NCI-H510A treated with DMSO at 0.1 percent for 48 hours (cell line): Measurements from ENCODE around the gene EMX1.

Experiments
- DNase-seq: peaks from one replicate; lab custom pipeline; 2025; lab: John Stamatoyannopoulos, UW

The EMX1 gene

GRCh38 chr2:72959554-72959953 lies 42.2 kb downstream of the EMX1 start:
- DNase-seq, result no peak

GRCh38 chr2:72959995-72960981 lies 43.0 kb downstream of the EMX1 start:
- DNase-seq, result no peak

DNA sequence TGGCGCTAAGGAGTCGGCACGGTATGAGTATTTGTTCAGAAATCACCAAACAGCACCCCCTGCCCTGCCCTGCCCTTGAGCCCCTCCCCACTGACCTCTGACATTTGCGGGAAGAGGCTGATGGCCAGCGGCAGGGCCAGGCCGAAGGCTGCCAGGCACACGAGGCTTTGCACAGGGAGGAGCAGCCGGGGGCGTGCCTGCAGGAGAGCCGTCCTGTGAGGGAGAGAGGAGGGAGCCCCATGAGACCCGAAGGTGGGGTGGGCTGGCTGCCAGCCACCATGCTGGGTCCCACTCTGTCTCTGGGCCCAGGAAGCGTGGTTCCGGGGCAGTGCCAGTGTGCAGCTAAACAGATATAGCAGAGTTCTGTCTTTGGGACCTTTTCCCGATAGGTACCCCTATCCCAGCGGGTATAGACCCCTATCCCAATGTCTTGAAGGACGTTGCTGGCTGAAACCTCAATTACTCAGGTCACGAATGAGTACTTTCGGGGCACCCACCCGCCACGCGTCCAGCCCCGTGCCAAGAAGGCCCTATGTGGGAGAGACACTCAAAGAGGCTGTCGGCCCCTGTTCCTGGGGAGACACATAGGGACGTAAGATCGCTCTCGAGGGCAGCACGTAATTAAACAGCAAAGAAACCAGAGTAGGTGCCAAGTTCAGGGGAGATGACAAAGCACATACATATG lies 43.9 kb downstream of the EMX1 start:
- DNase-seq, result no peak

- DNase-seq, result no peak
Observed at GRCh38 chr2:72961853-72962468, 44.6 kb downstream of the EMX1 start.

DNA sequence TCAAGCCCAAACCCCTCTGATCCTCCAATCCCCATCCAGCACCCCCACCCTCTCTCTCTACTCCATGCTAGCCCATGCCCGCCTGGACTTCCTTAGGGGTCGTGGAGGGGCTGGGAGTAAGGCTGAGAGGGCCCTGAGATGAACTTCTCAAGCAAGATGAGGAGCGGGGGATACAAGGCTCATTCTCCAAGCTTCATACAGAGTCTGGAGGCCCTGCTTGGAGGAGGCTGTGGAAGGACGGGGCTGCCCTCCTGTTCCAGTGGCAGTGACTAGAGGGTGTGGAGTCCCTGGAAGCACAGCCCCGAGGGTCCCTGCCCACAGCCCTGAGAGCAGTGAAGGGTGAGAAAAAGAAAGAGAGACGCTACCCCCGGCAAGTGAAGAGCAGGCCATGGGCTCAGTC lies 45.6 kb downstream of the EMX1 start:
- DNase-seq, result no peak

DNA sequence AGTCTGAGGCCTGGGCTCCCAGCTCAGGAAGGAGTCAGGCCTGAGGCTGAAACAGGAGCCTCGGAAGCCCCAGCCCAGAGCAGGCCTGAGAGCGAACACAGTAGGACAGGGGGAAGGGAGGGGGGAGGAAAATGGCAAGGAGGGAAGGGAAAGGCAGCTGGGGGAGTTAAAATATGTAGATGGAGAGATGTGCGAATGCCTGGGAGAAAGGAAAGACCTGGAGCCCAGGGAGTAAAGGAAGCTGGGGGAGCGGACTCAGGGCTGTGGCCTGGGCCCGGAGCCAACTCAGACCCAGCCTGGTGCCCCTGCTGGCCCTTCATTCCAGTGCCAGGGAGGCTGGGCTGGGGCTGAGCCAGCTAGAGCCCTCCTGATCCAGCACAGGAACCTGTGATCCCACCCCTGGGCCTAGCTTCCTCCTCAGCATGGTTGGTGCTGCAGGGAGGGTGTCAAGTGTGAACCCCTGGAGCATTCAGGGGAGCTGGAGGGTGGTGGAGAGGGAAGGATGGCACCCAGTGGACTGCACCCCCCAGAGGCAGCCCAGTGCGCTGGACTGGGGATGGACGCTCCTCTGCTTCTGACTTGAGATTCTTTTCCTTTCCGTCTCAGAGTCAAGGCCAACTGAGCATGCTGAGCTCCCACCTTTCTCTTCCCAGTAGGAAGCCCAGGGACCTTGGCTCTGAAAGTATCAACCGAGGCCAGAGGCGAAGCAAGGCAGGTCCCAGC lies 46.3 kb downstream of the EMX1 start:
- no peak for DNase-seq

DNA sequence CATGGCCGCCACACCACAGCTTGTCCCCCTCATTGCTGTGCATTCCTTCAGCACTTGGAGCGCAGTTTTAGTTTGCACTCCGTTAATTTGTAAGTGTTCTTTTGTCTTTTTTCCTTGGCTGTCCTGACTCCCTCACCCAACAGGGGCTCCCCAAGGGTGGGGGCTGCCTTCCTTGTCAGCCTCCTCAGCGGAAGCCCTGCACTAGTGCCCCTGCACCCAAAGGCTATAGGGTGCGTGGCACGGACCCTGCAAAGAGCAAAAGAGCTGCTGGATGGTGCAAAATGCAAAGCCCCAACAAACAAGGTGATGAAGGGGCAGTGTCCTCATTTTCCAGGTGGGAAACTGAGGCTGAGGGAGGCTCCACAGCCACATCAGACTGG lies 46.8 kb downstream of the EMX1 start:
- DNase-seq, result no peak

- no peak for DNase-seq
Observed at GRCh38 chr2:72965016-72965415, 47.7 kb downstream of the EMX1 start.

- no peak for DNase-seq
Observed at GRCh38 chr2:72965770-72966450, 48.6 kb downstream of the EMX1 start.

GRCh38 chr2:72968286-72968685 lies 51.0 kb downstream of the EMX1 start:
- DNase-seq, result no peak

GRCh38 chr2:72969706-72970105 lies 52.4 kb downstream of the EMX1 start:
- no peak for DNase-seq

DNA sequence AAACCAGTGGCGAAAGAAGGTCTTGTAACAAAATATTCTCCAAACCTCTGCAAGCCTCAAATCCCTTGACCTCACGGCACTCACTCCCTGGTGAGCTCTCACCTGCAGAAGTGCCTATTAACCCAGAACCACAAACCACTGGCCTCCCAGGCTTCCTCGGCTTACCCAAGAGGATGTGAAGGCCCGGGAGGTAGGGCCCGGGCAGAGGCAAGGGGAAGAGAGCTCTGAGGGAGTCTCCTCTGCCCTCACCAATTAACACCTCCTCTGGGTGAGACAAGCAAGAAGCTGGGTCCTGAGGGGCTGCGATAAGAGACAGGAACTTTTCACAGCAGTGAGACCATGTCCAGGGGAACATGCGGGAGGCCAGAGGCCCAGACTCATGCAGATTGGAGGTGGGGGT lies 53.7 kb downstream of the EMX1 start:
- no peak for DNase-seq

DNA sequence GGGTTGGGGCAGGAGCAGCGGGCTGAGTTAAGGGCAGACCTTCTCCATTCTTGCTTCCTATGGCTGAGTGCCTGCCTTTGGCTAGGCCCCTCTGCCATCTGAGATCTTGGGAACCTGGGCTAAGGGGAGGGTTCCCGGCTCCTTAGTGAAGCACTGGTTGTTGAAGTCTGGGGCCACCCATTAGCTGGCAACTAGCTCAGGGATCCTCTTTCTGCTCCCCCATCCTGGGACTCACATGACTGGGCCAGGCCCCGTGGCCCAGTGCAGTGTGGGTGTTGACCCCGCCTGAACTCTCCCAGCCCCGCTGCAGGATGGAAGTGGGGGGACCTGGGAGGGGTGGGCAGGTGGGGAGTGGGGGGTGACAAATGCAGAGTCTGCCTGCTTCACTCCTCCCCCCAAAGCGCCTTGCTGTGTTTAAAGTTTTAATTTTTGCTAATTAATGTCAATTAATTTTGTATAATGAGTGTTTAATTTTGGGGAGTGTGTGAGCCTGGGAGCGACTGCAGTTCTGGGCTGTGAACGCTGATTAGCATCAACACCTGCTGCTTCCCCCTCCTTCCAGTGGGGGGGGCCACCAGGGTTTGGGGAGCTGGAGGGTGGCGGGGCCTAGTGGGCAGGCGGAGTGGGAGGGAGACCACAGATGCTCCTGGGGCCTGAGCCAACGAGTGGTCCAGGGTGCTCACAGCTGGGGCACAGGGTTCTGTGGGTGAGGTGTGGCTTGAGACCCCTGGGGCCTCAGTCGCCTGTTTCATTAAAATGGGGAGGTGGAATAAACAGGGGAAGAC lies 55.2 kb downstream of the EMX1 start:
- DNase-seq, result no peak

DNA sequence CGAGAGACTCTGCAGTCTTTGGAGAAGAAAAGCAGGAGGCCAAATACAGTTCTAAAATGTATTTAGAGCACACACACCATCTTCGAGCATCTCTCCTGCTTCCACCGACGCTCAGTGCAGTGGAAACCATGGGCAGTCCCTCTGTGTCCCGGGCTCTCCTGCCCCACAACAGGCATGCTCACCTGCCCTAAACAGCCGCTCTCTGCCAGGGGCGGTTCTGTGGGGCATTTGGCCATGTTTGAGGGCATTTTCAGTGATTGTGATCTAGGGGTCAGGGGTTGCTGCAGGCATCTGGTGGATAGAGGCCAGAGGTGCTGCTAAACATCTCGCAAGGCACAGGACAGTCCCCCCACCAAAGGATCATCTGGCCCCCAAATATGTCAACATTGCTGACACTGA lies 55.8 kb downstream of the EMX1 start:
- DNase-seq, result no peak

GRCh38 chr2:72973566-72974435 lies 56.5 kb downstream of the EMX1 start:
- peak; percentile 52 for DNase-seq

DNA sequence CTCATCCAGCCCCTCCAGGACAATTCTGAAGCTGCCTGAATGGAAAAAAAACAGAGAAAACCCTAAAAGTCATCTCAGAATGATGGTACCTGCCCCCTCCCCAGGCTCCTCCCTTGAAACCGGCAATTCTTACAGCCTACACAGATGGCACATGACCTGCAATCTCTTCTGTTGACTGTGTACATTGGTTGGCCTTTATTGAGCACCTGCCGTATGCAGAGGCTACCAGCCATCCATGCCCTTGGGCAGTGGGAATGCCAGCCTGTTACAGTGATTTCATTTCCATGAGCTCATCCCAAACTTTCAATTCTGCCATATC lies 57.1 kb downstream of the EMX1 start:
- no peak for DNase-seq

- DNase-seq, result no peak
Observed at GRCh38 chr2:72975017-72975416, 57.7 kb downstream of the EMX1 start.

- no peak for DNase-seq
Observed at GRCh38 chr2:72979896-72980295, 62.6 kb downstream of the EMX1 start.

GRCh38 chr2:72980535-72981217 lies 63.4 kb downstream of the EMX1 start:
- DNase-seq, result no peak
